Keratinocyte (primary cell): Measurements from ENCODE around the gene FBXL5.

Source experiments
- CTCF ChIP-seq, 3 experiments: IDR thresholded peaks in 1 of 3; conservative IDR thresholded peaks in 1 of 3; optimal IDR thresholded peaks in 1 of 3; 2 replicates in 2 of 3; 3 replicates in 1 of 3; pipeline versions ENCODE3 to v1.5.1; 2011; ENCODE audit warnings: low read length in 3 of 3, mild to moderate bottlenecking in 3 of 3, moderate library complexity in 2 of 3, control low read depth in 1 of 3, inconsistent platforms in 1 of 3; ENCODE audit not compliant: insufficient read depth in 2 of 3; ENCODE audit errors: extremely low read depth in 1 of 3
- EZH2 ChIP-seq: IDR thresholded peaks from one replicate; pipeline ENCODE4 v1.6.1; 2012; ENCODE audit warnings: inconsistent platforms, mild to moderate bottlenecking, low read length, moderate library complexity

GRCh38 chr4:15665753-15666365, 10.7 kb upstream of the FBXL5 start:
- TF ChIP-seq CTCF (optimal IDR thresholded peaks at IDR 0.05 in 1 of 3, IDR thresholded peaks at IDR 0.05 in 1 of 3, conservative IDR thresholded peaks at IDR 0.05 in 1 of 3; ENCODE audit: extremely low read depth in 1 of 3, insufficient read depth in 2 of 3, low read length in 3 of 3): no peak
- TF ChIP-seq EZH2: no peak
